GM21381 (cell line): ENCODE data around the gene RBBP8.
"Not testable (repeated sequence)": the region's sequence is repeated elsewhere in the genome, so short reads cannot be mapped to it uniquely, and the experiment has no call there.

Experiments
- ATAC-seq: cut with Tn5 transposase; IDR thresholded peaks from one replicate; pipeline ENCODE4 v1.9.1; 2021; ENCODE audit warnings: mild to moderate bottlenecking, moderate library complexity; ENCODE audit not compliant: unreplicated experiment

Gene RBBP8

DNA sequence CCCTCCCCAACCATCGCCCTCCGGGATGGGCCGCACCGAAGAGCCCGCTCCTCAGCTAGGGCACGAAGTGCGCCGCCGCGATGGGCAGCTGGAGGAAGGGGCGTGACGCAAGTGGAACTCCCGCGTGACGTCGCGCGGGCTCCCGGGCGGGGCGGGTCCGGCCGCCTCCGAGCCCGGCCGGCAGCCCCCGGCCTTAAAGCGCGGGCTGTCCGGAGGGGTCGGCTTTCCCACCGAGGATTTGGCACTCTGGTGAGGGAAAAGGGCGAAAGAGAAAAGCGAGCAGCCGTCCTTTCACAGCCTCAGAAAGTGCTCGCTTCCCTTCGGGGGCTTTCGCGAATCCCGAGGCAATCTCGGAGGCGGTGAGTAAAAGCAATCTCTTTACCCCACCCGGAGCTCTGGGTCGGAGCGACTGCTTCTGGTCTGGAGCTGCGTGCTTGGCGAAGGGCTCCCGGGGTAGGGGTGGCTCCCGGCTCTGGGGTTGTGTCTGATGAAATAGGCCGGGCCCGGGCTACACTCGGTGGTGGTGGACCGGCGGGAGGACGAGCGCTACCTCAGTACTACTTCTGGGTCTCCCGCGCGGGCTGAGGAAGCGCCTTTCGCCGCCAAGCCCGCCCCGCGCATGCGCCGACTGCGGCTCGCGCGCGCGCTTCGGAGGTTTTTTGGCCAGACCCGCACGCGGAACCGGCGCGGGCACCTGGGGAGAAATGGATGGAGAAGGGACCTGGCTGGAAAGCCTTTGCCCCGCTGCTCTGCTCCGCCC is at the start of gene RBBP8:
TSS of gene RBBP8 (plus strand) at position 123 of the 760 bp plus-strand sequence. CDS start 3,524 bp downstream, outside the sequence.
- peak; percentile 78 for ATAC-seq

DNA sequence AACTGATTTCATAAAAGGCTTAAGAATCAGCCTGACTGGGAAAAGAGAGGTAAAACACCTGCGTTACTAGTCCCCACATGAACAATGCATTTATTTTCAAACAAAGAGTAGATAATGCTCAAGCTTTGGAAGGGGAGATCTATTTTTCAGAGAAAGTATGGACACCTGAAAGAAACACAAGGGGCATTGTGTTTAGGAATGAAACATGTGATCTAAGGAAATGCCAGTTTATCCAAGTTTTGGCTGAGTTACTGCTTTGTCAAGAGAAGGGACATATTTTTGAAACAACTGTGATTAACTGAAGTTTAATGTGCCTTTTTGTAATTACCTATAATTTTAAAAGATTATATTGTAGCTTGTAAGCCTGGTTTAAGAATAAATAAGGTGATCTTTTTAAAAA is 49.3 kb upstream of the RBBP8 start:
- no peak for ATAC-seq

DNA sequence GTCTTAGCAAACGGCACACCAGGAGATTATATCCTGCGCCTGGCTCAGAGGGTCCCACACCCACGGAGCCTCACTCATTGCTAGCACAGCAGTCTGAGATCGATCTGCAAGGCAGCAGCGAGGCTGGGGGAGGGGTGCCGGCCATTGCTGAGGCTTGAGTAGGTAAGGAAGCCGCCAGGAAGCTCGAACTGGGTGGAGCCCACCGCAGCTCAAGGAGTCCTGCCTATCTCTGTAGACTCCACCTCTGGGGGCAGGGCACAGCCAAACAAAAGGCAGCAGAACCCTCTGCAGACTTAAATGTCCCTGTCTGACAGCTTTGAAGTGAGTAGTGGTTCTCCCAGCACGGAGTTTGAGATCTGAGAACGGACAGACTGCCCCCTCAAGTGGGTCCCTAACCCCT is 47.4 kb upstream of the RBBP8 start:
- ATAC-seq, result not testable (repeated sequence)

DNA sequence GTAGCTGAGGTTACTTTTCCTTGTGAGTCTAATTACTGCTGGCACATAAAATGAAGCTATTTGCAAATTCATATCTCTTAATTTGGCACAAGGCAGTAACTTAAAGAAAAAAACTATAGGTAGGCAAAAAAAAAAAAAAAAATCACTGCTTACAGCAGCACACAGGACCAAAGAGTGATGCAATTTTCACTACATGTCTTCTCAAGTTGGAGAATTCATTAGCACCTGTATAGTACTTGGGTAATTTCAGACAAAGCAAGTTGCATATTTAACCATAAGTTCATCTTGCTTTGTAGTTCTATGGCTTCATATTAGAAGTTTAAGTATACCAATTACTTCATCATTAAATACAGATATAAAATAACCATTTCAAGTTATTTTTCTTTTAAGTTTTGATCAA is 33.7 kb upstream of the RBBP8 start:
- no peak for ATAC-seq

DNA sequence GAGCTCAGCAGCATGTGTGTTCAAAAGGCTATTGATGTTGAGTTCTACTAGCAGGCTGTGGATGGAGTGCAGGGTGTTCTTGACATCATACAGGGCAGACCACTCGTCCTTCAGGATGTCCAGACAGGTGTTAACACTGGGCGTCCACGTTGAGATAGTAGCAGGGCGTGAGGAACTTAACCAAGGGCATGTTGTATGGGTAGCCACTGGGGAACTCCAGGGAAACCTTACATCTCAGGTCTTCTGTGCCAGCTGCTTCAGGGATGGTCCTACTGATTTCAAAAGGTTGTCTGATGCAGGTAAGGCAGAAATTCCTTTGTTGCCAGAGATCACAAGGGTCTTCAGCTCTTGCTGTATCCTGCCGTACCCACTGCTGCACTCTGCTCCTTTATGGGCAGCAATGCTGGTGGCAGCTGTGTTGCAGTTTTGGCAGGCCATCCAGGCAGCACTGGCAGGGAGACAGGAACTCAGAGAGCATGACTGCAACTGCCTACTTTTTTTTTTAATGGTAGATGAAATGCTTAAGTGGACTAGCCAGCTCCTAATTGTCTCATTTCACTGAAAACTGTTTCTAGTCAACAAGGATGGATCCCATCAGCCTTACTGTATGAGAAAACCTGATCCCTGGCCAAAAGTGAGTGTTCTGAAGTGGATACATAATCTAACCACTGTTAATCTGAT is 32.4 kb upstream of the RBBP8 start:
- no peak for ATAC-seq

DNA sequence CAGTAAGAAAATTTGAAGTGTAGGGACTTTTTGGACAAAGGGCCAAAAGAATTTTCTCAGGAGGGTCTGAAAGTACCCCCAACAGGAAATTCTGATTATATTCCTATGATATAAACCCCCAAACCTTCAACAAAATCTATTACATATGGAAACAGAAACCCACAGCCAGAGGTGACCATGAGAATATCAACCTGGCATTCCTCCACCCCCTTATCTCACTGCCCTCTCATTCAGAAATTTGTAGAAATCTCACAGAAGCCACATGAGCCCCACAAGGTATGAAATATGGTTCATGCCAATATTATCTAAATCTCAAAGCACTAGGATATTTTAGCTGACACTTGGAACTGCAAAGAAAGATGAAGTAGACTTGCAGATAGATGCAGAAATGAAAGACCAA is 31.0 kb upstream of the RBBP8 start:
- no peak for ATAC-seq

DNA sequence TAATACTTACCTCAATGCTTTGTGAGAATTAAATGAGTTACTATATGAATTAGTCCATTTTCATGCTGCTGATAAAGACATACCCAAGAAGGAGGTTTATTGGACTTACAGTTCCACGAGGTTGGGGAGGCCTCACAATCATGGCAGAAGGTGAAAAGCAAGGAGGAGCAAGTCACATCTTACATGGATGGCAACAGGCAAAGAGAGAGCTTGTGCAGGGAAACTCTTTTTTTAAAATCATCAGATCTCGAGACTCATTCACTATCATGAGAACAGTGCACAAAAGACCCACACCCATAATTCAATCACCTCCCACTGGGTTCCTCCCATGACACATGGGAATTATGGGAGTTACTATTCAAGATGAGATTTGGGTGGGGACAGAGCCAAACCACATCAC is 29.9 kb upstream of the RBBP8 start:
- ATAC-seq, result not testable (repeated sequence)

DNA sequence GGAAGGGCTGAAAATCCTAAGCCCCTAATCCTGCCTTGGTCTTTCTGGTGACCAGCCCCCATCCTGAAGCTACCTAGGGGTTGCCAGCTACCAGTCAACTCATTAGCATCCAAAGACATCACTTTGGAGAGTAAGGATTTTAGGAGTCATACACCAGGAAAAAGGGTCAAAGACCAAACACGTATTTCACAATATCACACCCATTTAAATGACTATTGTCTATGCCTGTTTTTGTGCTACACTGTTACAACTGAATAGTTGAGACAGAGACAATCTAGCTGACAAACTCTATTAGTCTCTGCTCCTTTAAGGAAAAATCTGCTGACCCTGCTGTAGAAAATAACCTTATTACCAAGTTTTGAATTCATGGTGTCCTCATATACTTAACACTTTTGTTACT is 21.0 kb upstream of the RBBP8 start:
- ATAC-seq, result no peak

DNA sequence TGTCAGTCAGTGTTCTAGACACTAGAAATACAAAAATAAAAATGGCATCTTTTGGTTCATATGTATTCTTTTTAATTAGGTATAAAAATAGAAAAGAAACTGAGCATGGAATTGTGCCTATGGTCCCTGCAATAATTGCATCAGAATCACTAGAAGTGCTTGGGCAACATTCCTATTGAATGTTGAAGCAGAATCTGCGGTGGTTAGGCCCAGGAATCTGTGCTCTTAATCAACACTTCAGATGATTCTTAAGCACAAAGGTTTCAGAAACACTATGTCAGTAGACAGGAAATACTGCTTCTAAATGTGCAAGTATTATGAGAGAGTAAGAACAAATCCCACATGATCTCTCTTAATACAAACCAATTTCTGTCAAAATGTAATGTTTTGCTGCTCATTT is 20.3 kb upstream of the RBBP8 start:
- no peak for ATAC-seq

DNA sequence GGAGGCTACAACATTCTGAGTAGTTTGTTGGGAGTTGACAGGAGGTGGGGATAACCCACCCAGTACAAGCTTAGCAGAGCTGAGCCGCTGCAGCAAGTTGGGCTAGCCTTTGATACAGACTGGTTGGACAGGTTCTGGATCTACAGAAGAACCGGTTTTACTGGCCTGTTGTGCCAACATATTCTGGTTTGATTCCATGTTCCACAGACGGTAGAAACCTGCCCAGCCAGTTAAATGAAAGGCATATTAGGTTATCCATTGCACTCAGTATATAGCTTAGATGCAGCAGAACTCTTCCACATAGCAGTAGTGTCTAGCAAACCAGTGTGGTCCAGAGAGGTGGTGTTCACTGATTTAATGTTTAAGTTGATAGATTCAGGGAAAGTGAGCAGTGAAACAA is 19.3 kb upstream of the RBBP8 start:
- no peak for ATAC-seq

DNA sequence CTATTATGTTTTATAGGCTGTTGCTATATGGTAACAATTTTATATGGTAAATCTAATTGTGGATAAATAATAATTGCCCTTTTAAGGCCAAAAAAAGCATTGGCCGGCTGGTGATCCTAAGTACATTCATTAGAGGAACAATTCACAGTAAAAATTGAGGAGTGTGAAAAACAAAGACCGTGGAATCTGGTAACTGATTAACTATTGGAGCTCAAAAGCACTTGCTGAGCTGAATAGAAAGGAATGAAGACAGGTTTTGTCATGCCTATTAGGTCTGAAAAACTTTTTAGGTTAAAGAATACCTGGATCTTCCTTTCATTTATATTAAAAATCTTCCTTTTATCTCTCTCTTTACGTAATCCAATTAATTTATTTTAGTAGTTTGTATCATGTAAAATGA is 18.5 kb upstream of the RBBP8 start:
- ATAC-seq, result no peak

DNA sequence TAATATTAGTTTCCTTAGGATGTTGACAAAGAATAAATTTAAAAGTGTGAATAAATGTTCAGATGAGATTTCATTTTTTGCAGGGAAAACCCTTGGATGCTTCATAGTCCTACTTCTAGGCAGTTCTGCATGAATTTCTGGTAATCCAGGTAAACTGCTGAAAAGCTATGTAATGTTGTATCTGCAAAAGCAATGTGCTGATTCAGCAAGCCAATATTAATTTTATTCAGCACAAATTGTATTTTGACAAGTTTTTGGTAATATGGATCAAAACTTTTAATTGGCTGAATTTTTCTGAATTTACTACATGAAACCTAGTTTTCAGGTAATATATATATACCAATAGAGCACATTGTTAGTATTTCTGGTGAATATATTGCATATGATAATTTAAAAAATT is 17.8 kb upstream of the RBBP8 start:
- ATAC-seq, result no peak

DNA sequence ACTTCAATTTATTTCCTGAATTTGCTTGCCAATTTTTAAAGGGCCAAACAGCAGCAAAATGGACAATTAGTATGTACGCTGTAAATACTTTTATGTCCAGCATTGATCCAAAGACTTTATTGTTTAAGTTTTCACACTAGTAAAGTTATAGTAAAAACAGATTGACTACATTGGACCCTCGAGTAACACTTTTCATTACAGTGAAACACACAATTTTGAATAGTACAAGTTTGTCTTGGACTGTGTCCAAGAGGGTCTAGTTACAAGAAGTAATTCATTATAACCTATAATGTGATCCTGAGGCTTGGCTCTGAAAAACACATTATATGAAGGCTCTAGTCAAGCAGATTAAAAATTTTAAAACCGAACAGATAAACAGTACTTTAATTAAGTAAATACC is 11.4 kb upstream of the RBBP8 start:
- ATAC-seq, result no peak

DNA sequence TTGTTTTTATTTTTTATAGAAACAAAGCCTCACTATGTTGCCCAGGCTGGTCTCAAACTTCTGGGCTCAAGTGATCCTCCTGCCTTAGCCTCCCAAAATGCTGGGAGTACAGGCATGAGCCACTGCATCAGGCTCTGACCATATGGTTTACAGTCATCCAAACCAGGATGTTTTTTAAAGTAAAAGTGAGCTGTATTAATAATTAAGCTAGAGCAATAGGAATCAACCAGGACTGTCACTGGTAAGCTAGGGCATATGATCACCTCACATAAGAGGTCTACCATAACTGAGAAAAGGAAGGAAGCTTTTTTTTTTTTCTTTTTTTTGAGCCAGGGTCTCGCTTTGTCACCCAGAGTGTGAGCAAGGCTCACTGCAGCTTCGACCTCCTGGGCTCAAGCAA is 8.5 kb upstream of the RBBP8 start:
- no peak for ATAC-seq

DNA sequence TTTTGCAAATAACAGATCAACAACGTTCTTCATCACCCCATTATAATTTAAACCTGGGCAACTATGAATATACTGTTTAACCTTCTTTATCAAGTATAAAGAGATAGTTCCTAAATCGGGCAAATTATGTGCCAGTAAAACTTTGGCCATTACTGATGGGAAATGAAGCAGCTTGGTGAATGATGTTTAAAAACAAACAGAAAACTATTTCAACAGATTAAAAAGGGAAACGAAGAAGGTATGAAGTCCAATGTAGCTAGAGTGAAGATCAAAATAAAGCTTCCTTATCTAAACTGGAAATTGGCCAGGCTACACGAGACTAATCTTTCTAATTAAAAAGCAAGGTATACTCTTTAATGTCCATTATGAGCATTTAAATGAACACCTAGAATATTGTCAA is 6.7 kb upstream of the RBBP8 start:
- ATAC-seq, result no peak

DNA sequence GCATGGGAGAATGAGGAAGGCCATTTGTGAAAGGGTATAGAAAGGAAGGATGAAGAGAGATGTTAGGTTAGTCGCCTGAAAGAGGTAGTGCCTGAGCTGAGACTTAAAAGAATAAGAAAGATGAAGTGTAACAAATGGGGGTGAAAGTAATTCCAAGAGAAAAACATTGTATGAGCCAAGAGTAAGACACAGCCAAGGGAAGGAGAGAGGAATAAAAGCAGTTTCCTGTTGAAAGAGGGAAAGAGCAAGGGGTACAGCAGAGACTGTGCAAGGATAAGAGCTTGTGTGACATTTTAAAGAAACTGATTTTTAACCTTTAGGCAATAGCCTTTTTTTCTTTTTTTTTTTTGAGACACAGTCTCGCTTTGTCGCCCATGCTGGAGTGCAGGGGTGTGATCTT is 4.8 kb upstream of the RBBP8 start:
- ATAC-seq, result no peak

DNA sequence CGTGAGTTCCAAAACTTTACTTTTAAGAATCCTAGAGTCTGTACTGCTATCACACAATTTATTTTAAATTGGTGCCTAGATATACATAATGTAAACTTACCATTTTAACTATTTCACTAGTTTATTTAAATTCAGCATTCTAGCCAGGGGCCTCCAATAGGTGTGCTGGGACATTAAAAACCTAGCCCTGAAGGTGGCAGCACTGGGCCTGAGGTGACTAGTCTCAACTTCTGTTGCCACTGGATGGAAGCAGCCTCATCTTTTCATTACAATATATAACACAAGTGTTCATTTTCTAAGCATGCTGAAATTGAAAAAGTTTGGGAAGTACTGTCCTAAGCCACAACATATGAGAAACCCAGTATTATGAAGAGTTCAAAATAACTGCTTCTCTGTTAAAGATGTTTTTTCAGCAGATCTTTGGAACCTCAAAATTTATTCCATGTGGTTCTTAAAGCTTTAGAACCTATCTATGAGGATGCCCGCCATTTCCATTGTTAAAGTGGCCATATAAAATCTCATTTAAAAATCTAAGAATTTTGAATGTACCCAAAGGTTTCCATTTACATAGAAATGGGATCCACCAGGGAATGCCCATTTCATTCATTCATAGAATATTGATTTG is 2.9 kb upstream of the RBBP8 start:
- no peak for ATAC-seq

DNA sequence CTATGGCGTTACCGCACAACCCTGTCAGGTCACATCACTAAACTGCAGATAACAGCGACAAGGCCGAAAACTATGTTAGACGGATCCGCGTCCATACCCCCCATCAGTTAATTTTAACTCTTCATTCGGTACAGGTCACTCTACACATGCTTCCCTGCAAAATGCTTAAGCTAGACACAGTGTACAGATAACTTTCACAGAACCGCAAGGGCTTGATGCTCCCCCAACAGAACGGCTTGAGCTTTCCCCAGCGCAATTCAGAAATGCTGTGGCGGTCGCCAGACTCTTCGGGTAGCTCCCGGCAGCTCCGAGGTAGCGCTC is 283 bp upstream of the RBBP8 start:
- peak; percentile 27 for ATAC-seq

DNA sequence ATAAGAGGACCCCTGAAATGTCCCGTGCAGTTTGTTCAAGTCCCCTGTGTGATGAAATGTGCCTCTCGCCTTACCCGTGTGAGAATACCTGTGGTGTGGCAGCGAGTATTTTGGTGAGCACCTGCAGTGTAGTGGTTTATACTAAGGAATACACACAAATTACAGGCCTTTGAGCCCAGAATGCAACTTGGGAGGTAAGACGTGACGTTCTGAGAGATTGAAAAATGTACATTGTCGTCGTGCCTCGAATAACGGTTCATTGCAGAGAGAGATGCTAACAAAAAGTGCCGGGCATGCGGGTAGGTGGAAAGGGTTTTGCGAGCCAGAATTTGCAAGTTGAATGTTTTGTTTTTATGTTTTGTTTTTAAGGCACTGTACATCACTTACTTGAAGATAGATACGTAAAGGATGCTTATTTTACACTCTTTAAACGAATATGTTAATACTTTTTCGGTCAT is 867 bp downstream of the RBBP8 start:
- peak; percentile 20 for ATAC-seq

DNA sequence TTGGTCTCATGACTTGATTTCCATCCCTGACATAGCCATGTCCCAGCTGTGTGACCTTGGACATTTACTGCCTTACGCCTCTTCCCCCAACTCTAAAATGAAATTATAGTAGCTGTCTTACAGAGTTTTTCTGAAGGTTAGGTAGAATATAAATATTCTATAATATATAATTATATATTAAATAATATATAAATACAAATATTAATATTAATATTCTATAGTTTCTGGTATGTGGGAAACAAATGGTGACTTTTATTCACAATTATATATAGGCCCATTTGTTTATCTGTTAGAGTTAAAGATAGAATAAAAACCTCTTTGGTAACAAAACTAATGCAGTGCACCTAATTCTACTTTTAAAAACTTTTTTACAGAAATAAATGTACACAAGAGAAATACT is 1.7 kb downstream of the RBBP8 start:
- no peak for ATAC-seq

DNA sequence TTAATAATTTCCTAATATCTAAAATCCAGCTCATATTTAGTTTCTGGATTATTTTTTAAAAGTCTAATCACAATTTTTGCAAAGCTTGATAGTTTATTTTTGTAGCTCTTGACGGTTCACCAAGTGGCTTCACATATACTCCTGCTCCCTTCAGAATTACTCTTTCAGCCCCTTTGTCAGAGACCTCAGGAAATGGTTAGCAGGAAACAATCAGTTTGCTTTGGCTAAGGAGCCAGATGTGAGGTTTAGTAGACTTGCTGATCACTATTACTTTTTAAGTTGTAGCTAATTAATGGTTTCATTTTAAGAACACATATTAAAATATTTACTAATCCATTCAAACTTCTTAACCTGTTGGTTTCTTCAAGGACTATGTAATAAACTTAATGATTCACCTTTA is 2.3 kb downstream of the RBBP8 start:
- no peak for ATAC-seq

DNA sequence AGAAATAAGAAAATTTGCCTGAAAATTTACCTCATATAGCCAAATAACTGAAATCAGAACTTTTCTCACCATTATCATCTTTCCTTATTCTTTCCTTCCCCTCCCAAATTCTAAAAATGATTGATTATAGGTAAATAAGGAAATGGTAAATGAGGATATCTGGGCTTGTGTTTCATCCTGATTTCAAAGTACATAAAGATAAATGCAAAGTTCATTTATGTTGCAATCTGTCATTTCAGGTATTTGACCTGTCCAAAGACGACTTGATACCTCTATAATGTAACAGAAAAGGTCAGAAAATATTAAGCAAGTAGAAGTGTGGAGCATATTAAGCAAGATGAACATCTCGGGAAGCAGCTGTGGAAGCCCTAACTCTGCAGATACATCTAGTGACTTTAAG is 3.4 kb downstream of the RBBP8 start:
- ATAC-seq, result no peak
